H54 (cell line): Measurements from ENCODE around the gene GYG2.
"Not testable (repeated sequence)": the region's sequence is repeated elsewhere in the genome, so short reads cannot be mapped to it uniquely, and the experiment has no call there.

ENCODE experiments used
- DNase-seq: peaks from one replicate; pipeline ENCODE4 v3.0.0; 2011; ENCODE audit warnings: low spot score, mixed read lengths; ENCODE audit not compliant: insufficient read length
- FAIRE-seq: peaks from 3 replicates; lab custom pipeline; 2011; peaks lifted over from hg19 to GRCh38; lab: Jason Lieb, UNC
- POLR2A ChIP-seq: IDR thresholded peaks from 2 replicates; pipeline ENCODE4 v1.6.1; 2011; ENCODE audit warnings: low read depth, mild to moderate bottlenecking, low read length

The GYG2 gene

GRCh38 chrX:2828344-2828958, at the start of gene GYG2:
GYG2 (plus strand) TSS chrX:2828930; CDS start chrX:2830189, 1,259 bp downstream.
- FAIRE-seq (no peak), DNase-seq (no peak)
- TF ChIP-seq POLR2A: no peak

GRCh38 chrX:2780472-2781225, 48.1 kb upstream of the GYG2 start:
- DNase-seq, FAIRE-seq: not testable (repeated sequence)

- FAIRE-seq: no peak
- DNase-seq: no peak
- no peak for TF ChIP-seq POLR2A
Observed at GRCh38 chrX:2781226-2781571, 47.5 kb upstream of the GYG2 start.

- DNase-seq (no peak), FAIRE-seq (no peak)
- TF ChIP-seq POLR2A: no peak
Observed at GRCh38 chrX:2781698-2782097, 47.0 kb upstream of the GYG2 start.

- no peak for TF ChIP-seq POLR2A
- no peak for DNase-seq
- no peak for FAIRE-seq
Observed at GRCh38 chrX:2782171-2782570, 46.6 kb upstream of the GYG2 start.

- DNase-seq: no peak
- FAIRE-seq: no peak
- TF ChIP-seq POLR2A: no peak
Observed at GRCh38 chrX:2782778-2783177, 46.0 kb upstream of the GYG2 start.

GRCh38 chrX:2784026-2784425, 44.7 kb upstream of the GYG2 start:
- no peak for TF ChIP-seq POLR2A
- DNase-seq (no peak), FAIRE-seq (no peak)

GRCh38 chrX:2785538-2785937, 43.2 kb upstream of the GYG2 start:
- FAIRE-seq (no peak), DNase-seq (no peak)
- TF ChIP-seq POLR2A: no peak

- TF ChIP-seq POLR2A: no peak
- DNase-seq (no peak), FAIRE-seq (no peak)
Observed at GRCh38 chrX:2788980-2789379, 39.8 kb upstream of the GYG2 start.

GRCh38 chrX:2789569-2789968, 39.2 kb upstream of the GYG2 start:
- TF ChIP-seq POLR2A: no peak
- DNase-seq (no peak), FAIRE-seq (no peak)

- no peak for TF ChIP-seq POLR2A
- FAIRE-seq (no peak), DNase-seq (no peak)
Observed at GRCh38 chrX:2793752-2794151, 35.0 kb upstream of the GYG2 start.

- DNase-seq: no peak
- TF ChIP-seq POLR2A: no peak
- no peak for FAIRE-seq
Observed at GRCh38 chrX:2794336-2794735, 34.4 kb upstream of the GYG2 start.

- not testable (repeated sequence) for FAIRE-seq, DNase-seq
Observed at GRCh38 chrX:2796808-2797207, 31.9 kb upstream of the GYG2 start.

- no peak for TF ChIP-seq POLR2A
- DNase-seq (no peak), FAIRE-seq (no peak)
Observed at GRCh38 chrX:2799369-2799768, 29.4 kb upstream of the GYG2 start.

GRCh38 chrX:2799980-2800379, 28.8 kb upstream of the GYG2 start:
- FAIRE-seq: not testable (repeated sequence)

GRCh38 chrX:2801223-2801622, 27.5 kb upstream of the GYG2 start:
- no peak for TF ChIP-seq POLR2A
- no peak for FAIRE-seq
- DNase-seq: no peak

More at GRCh38 chrX:2799980-2800379, 28.8 kb upstream of the GYG2 start:
- DNase-seq: not testable (repeated sequence)

- DNase-seq, FAIRE-seq: not testable (repeated sequence)
Observed at GRCh38 chrX:2802376-2803090, 26.2 kb upstream of the GYG2 start.

- not testable (repeated sequence) for FAIRE-seq, DNase-seq
Observed at GRCh38 chrX:2803486-2803885, 25.2 kb upstream of the GYG2 start.

GRCh38 chrX:2804106-2804843, 24.5 kb upstream of the GYG2 start:
- not testable (repeated sequence) for DNase-seq, FAIRE-seq

- FAIRE-seq, DNase-seq: not testable (repeated sequence)
Observed at GRCh38 chrX:2804858-2805257, 23.9 kb upstream of the GYG2 start.
